GM18909 (cell line): ENCODE measurements around the gene TJAP1.
"Not testable (repeated sequence)": the region's sequence is repeated elsewhere in the genome, so short reads cannot be mapped to it uniquely, and the experiment has no call there.

Experiments
- ATAC-seq: cut with Tn5 transposase; IDR thresholded peaks from one replicate; pipeline ENCODE4 v1.9.1; 2021; ENCODE audit warnings: mild to moderate bottlenecking; ENCODE audit not compliant: unreplicated experiment, poor library complexity

The TJAP1 gene

GRCh38 chr6:43452896-43453295 is 24.5 kb upstream of the TJAP1 start:
- no peak for ATAC-seq

- ATAC-seq = no peak
Measured at GRCh38 chr6:43453831-43454230, 23.5 kb upstream of the TJAP1 start.

- peak; percentile 62 for ATAC-seq
Measured at GRCh38 chr6:43454290-43454695, 23.1 kb upstream of the TJAP1 start.

GRCh38 chr6:43454696-43455530 is 22.5 kb upstream of the TJAP1 start:
- no peak for ATAC-seq

- ATAC-seq = no peak
Measured at GRCh38 chr6:43455531-43456428, 21.6 kb upstream of the TJAP1 start, which contains the start of gene DLK2. Gene DLK2 (minus strand): TSS chr6:43455548. CDS start chr6:43454825, 723 bp downstream.

GRCh38 chr6:43457643-43458042 is 19.7 kb upstream of the TJAP1 start:
- ATAC-seq = no peak

- ATAC-seq = not testable (repeated sequence)
Measured at GRCh38 chr6:43458154-43458553, 19.2 kb upstream of the TJAP1 start.

- no peak for ATAC-seq
Measured at GRCh38 chr6:43459535-43459934, 17.8 kb upstream of the TJAP1 start.

- ATAC-seq = no peak
Measured at GRCh38 chr6:43460032-43460431, 17.3 kb upstream of the TJAP1 start.

- ATAC-seq = no peak
Measured at GRCh38 chr6:43461936-43462335, 15.4 kb upstream of the TJAP1 start.

- no peak for ATAC-seq
Measured at GRCh38 chr6:43464337-43464736, 13.0 kb upstream of the TJAP1 start.

- ATAC-seq = no peak
Measured at GRCh38 chr6:43465948-43466347, 11.4 kb upstream of the TJAP1 start.

- not testable (repeated sequence) for ATAC-seq
Measured at GRCh38 chr6:43467265-43467664, 10.1 kb upstream of the TJAP1 start.

GRCh38 chr6:43467752-43468151 is 9.6 kb upstream of the TJAP1 start:
- no peak for ATAC-seq

- no peak for ATAC-seq
Measured at GRCh38 chr6:43468240-43468639, 9.1 kb upstream of the TJAP1 start.

- ATAC-seq = no peak
Measured at GRCh38 chr6:43468748-43469681, 8.4 kb upstream of the TJAP1 start.

GRCh38 chr6:43469947-43470346 is 7.4 kb upstream of the TJAP1 start:
- ATAC-seq = no peak

- no peak for ATAC-seq
Measured at GRCh38 chr6:43471399-43471798, 6.0 kb upstream of the TJAP1 start.

GRCh38 chr6:43472515-43472914 is 4.9 kb upstream of the TJAP1 start:
- no peak for ATAC-seq

- no peak for ATAC-seq
Measured at GRCh38 chr6:43475516-43475915, 1.9 kb upstream of the TJAP1 start.
